ENCODE measurements around the gene ADRA1B.
"Not testable (repeated sequence)": the region's sequence is repeated elsewhere in the genome, so short reads cannot be mapped to it uniquely, and the experiment has no call there.

Gene ADRA1B

GRCh38 chr5:159971931-159972461 lies 55.7 kb downstream of the ADRA1B start:
- DNase-seq: peak; percentile 26

GRCh38 chr5:159972538-159973362 lies 56.5 kb downstream of the ADRA1B start:
- no peak for DNase-seq

DNA sequence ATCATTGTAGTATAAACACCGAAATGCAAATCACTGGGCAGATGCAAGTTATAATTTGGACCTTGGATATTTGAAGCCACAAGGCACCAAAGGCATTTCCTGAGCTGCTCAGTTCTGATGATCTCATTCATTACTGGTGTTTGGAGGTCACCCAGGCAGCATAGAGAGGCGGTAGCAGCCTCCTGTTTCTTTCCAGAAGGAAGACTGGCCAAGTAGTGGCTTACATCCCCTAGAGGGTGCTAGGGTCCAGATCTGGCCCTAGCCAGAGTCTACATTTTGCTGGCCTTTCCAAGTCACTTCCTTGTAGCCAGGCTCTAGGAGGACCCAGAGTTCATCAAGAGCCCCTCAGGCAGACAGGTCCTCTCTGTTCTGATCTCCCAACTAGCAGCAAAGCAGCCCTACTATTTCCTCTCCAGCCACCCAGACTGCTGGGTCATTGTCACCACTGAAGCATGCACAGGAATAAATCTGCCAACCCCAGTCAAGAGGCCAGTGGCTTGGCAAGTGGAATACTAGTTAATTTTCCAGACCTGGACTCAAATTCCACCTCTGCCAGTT lies 59.3 kb downstream of the ADRA1B start:
- DNase-seq: no peak

DNA sequence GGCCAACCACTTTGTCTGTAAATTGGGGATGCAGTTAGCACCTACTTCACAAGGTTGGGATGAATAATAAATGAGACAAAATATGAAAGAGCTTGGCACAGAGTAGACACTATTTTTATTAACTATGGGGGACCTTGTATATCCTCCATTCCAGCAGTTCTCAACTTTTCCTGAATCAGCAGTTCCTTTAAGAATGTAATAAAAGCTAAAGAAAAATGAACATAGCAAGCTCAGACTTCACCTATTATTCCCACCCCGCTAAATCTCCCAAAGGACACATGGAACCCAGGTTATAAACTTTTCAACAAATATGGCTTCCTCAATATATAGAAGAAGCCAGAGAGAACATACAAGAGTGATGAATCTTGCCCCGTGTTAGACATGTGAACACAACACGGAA lies 60.6 kb downstream of the ADRA1B start:
- no peak for DNase-seq

DNA sequence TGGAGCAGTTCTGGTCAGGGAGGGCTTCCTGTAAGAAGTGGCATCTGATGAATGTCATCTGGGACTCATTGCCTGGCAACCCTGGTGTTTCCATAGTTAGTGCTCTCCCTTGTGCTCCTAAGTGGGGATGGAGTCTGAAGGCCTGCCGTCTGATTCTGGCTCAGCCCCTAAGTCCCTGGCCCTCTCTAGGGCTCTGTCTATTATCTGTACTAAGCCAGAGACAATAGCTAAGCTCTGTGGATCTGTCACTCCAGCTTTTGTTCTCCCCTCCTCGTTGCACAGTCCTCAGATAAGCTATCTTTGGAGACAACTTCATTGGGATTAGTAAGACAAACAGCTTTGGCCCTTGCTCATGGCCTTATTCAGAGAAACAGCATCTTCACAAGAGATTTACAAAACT lies 62.1 kb downstream of the ADRA1B start:
- no peak for DNase-seq

DNA sequence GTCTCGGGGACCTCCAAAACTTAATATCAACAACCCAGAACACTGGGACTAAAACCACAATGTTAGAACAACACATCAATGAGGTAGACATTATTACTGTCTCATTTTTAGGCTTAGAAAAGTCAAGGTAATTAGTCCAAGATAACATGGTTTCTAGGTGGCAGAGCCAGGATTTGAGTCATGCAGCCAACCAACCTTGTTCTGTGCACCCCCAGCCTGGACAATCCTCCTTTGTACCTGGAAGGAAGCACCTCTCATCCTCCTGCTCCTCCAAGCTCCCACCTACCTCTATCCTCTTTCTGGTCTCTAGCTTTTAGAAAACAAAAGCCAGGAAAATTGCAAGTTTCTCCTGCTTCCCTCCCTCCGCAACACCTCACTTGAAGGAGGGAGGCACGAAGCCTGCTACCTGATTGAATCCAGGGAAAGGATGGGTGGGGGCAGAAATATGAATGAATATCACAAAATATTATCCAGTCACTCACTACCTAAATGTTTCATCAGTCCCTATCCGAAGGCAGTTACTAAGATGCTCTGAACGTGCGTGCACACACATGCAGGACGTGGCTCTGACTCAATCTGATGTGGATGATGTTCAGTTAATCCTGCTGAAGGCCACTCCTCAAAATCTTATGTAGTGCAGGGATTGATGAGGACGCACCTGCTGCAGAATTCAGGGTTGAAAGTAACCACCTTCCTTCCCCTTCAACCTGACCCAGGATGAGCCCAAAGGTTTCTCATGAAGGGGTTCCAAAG lies 66.3 kb downstream of the ADRA1B start:
- no peak for DNase-seq

DNA sequence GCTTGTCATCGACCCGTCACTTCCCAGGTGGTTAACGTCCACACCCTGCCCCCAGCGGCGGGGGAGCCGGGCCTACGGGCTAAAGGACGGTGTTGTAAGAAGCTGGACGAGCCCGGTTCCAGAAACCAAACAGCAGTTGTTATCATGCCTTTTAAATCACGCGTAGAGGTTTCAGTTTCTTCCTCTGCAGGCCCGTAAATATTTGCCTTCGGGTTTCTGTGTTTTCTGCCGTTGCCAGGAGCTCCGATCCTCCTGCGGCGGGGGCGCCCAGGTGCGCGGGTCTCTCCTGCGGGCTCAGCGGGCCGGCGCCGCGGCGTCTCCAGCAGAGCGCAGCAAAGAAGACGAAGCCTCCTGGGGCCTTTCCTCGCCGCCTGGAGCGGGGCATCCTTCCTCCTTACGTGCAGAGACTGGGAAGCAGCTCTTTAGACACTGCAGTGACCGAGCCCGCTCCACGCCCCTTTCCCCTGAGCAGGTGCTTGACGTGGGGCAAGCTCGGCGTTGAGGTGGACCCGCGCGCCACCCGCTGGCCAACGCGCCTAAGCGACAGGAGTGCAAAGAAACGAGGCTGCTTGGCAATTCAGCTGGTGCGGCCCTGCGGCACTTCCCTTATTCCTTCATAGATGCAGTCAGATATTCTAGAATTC lies 70.9 kb downstream of the ADRA1B start:
- peak; percentile 66 for DNase-seq

GRCh38 chr5:159990506-159990905 lies 74.2 kb downstream of the ADRA1B start:
- DNase-seq: no peak

DNA sequence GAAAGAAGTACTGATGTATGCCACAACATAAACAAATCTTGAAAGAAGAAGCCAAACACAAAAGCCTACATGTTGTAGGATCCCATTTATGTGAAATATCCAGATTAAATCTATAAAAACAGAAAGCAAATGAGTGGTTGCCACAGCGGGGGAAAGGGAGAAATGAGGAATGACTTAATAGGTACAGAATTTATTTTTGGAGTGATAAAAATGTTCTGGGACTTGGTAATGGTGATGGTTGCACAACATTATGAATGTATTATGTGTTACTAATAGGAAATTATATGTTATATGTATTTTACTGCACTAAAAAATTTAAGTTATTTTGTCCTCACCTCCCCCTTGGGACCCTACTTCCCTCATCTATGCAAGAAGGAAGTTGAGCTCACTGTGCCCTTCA lies 76.3 kb downstream of the ADRA1B start:
- no peak for DNase-seq

- no peak for DNase-seq
These were observed 76.9 kb downstream of the ADRA1B start for GRCh38 chr5:159993194-159993593.

DNA sequence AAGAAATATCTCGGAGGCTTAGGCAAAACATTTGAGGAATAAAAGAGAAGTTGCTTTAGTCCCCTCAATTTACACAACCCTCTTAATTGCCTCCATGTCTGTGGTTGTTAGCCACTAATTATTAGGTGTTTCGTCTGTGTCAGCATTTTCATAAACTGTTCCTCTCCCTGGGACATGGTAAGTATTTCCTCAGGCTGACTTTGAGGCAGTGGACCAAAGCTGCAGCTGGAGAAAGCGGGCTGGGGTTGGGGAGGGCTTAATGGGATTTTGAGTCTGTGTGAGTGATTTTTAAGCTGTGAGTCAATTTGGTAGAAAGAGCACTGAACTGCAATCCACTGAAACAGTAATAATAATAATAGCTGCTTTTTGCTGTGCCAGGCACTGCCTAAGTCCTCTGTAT lies 79.6 kb downstream of the ADRA1B start:
- no peak for DNase-seq

DNA sequence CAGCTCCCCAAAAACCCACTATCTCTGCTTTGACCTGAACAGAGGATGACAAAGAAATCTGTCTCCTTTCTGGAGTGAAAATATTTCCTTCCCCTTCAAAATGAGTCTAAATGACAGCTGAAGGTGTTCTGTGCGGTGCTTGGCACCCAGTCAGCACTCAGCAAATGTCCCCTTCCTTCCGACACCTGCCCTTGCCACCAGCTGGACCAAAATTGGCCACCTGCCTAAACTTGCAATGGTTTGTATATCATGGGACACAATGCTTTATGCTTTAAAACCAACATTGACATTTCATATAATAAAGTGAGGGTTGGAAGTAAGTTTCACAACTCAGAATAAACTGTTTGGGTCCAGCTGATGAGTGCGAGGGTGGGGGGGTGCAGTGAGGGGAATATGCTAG lies 85.2 kb downstream of the ADRA1B start:
- no peak for DNase-seq

DNA sequence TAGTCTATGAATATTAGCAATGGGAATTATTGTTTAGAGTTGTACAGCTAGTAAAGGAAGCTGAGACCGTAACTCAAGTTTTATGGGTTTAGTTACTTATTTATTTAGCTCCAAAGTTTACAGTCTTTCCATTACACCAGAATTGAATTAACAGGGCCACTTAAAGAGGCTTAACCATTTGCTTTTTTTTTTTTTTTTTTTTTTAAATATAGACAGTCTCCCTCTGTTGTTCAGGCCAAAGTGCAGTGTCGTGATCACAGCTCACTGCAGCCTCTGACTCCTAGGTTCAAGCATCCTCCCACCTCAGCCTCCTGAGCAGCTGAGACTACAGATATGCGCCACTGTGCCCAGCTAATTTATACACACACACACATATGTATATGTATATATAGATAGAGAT lies 91.2 kb downstream of the ADRA1B start:
- no peak for DNase-seq

DNA sequence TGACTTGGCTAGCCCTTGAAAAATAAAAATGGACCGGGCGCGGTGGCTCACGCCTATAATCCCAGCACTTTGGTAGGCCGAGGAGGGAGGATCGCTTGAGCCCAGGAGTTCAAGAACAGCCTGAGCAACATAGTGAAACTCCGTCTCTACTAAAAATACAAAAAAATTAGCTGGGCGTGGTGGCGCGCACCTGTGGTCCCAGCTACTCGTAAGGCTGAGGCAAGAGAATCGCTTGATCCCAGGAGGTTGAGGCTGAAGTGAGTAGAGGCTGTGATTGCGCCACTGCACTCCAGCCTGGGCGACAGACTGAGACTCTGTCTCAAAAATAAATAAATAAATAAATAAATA lies 92.2 kb downstream of the ADRA1B start:
- DNase-seq: not testable (repeated sequence)

DNA sequence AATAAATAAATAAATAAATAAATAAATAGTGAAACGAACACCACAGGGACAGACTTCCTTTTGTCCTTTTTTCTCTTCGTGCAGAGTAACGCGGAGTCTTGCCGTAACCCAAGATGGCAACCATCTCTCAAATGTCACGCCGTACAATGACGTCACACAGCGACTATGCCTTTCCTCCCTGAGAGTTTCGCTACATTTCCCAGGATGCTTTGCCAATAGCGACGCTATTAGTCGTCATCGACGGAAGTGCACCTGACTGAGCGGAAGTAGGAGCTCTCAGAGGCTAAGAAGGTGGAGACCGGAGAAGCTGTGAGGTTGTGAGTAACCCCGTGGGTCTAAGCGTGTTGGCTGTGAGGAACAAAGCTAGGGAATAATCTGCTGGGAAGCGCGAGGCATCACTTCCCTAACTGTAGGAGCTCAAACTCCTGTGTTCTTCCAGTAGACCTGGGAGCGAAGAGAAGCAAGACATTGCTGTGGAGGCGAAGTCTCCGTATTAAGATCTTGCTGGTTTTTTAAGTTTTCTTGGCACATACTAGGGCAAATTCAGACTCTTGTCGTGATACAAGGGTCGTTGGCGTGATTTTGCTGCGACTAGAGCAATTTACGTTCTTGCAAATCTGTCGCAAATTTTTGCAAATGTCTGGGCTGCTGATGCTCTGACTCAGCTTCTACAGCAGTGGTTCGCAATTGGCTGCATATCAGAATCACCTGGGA lies 92.8 kb downstream of the ADRA1B start, which contains the start of gene TTC1:
TTC1 (plus strand) TSS at position 263 of the 714 bp plus-strand sequence. CDS start 1,390 bp downstream, outside the sequence.
- peak; percentile 97 for DNase-seq

- no peak for DNase-seq
These were observed 93.3 kb downstream of the ADRA1B start for GRCh38 chr5:160009591-160009989.

DNA sequence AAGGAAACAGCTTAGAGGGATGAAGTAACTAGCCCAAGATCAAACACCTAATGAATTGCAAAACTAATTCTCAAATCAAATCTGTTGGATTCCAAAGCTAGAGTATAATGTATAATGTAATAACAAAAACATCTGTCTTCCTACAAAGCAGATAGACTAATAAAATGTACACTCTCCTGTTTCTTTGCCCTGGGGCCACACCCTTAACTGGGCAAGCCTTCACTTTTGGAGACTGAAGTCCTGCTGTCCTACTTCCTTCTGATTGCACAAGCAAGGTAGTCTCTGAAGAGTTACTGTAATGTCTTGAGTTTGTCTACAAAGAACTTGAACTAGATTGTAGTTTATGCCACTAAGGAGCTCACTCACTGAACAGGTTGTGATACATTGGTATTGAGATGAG lies 95.2 kb downstream of the ADRA1B start:
- DNase-seq: no peak

DNA sequence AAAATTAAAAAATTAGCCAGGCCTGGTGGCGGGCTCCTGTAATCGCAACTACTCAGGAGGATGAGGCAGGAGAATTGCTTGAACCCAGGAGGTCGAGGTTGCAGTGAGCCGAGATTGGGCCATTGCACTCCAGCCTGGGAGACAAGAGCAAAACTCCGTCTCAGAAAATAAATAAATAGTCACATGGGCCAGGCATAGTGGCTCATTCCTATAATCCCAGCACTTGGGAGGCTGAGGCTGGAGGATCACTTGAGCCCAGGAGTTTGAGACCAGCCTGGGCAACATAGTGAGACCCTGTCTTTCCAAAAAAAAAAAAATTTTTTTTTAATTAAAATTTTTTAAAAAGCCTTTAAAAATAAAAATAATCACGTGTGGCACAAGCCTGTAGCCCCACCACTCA lies 97.9 kb downstream of the ADRA1B start:
- DNase-seq: not testable (repeated sequence)

DNA sequence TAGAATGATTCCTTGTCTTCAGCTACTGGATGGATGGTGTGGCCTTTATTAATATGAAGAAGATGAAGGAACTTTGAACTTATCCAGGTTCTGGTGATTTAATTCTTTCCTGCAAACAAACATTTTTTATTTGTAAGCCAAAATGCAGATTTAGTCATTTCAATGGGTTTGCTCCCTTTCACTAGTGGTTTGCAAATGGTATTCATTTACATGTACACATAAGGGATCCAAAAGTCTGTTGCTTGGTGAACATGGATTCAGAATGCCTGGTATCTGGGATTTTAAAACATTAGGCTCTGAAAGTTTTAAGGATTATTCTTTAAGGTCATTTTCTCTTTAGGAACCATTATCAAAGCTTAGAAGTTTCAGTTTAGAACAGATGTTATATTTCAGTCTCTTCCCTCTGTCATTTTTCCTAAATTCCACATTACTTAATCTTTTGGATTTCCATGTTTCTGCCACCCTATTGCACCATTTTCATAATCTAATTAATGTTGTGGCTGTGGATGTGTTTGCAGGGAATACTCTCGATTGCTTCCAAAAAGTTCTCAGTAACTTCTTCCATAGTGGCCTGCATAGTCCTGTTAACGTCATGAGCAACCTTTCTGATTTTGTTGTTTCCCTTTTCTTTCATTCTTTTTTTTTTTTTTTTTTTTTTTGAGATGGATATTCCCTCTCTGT lies 102.8 kb downstream of the ADRA1B start:
- no peak for DNase-seq

GRCh38 chr5:160020266-160020770 lies 104.0 kb downstream of the ADRA1B start:
- DNase-seq: no peak

- DNase-seq: no peak
These were observed 104.7 kb downstream of the ADRA1B start for GRCh38 chr5:160020964-160021363.
